K562 (cell line): ENCODE data around the gene TLR8. TPM values are rescaled to one million over a fixed set of nuclear protein-coding genes. Genes with fewer than 3 reads are reported as not detected.

Experiments used
- BCOR ChIP-seq: fragments of 450-650 bp; IDR thresholded peaks from 2 replicates; pipeline ENCODE4 v1.6.1; 2016
- DDX20 ChIP-seq: fragments of 450-650 bp; IDR thresholded peaks from 2 replicates; pipeline ENCODE4 v1.6.1; 2016; ENCODE audit warnings: missing genetic modification characterization, low read depth, mild to moderate bottlenecking, missing compliant biosample characterization, moderate library complexity
- FOXM1 ChIP-seq, 2 experiments: fragments of 450-650 bp in 1 of 2; sonication (generic) in 1 of 2; formaldehyde crosslinking in 1 of 2; IDR thresholded peaks; 2 replicates each; pipeline versions ENCODE4 v1.6.1 to v1.9.0; 2017 to 2022; ENCODE audit warnings: low read depth in 2 of 2, mild to moderate bottlenecking in 2 of 2, missing genetic modification reagents in 1 of 2, moderate library complexity in 1 of 2
- HCFC1 ChIP-seq: IDR thresholded peaks from 2 replicates; pipeline ENCODE4 v1.6.1; 2012; ENCODE audit warnings: low read depth, low read length, improper control_type of control experiment
- HLTF ChIP-seq: fragments of 450-650 bp; IDR thresholded peaks from 2 replicates; pipeline ENCODE4 v1.6.1; 2016
- HSF4 ChIP-seq: fragments of 250-450 bp; sonication (Bioruptor Pico); IDR thresholded peaks from 2 replicates; pipeline ENCODE4 v2.1.2; 2022; ENCODE audit warnings: mild to moderate bottlenecking, moderate library complexity, borderline replicate concordance
- JUN ChIP-seq, 2 experiments: sonication (generic) in 1 of 2; formaldehyde crosslinking in 1 of 2; IDR thresholded peaks; 2 replicates each; pipeline versions ENCODE4 v1.6.1 to v1.8.0; 2012 to 2022; ENCODE audit warnings: borderline replicate concordance in 2 of 2, mild to moderate bottlenecking in 2 of 2, improper control_type of control experiment in 1 of 2, low read depth in 1 of 2, low read length in 1 of 2, missing genetic modification reagents in 1 of 2
- KLF10 ChIP-seq: fragments of 250-450 bp; sonication (Bioruptor Pico); IDR thresholded peaks from 2 replicates; pipeline ENCODE4 v1.6.1; 2021; ENCODE audit warnings: matching md5 sums
- NFYB ChIP-seq: IDR thresholded peaks from 2 replicates; pipeline ENCODE4 v1.6.1; 2011; ENCODE audit warnings: mild to moderate bottlenecking, moderate library complexity; ENCODE audit not compliant: insufficient read length; ENCODE audit errors: extremely low read depth
- NR3C1 ChIP-seq: sonication (generic); formaldehyde crosslinking; IDR thresholded peaks from 2 replicates; pipeline ENCODE4 v1.8.1; 2022; ENCODE audit warnings: missing genetic modification reagents
- SAP30 ChIP-seq: fragments of 200-600 bp; sonication (generic); IDR thresholded peaks from 2 replicates; pipeline ENCODE4 v1.6.1; 2012; ENCODE audit warnings: borderline replicate concordance, low read depth, mild to moderate bottlenecking, moderate library complexity, low read length, control low read depth, inconsistent platforms; ENCODE audit not compliant: insufficient read depth, poor library complexity, severe bottlenecking
- SETDB1 ChIP-seq: IDR thresholded peaks from one replicate; pipeline ENCODE4 v1.6.1; 2012; ENCODE audit warnings: low read length, control low read depth, inconsistent platforms
- SMAD4 ChIP-seq: fragments of 250-450 bp; sonication (Bioruptor Pico); conservative IDR thresholded peaks from 2 replicates; pipeline ENCODE4 v1.8.0; 2021; ENCODE audit warnings: inconsistent platforms, mild to moderate bottlenecking, moderate library complexity
- SRSF3 ChIP-seq: fragments of 200-400 bp; formaldehyde crosslinking; IDR thresholded peaks from 2 replicates; pipeline ENCODE4 v1.6.1; 2016; ENCODE audit warnings: mild to moderate bottlenecking, low read length, moderate library complexity; ENCODE audit not compliant: insufficient read depth
- ZBTB1 ChIP-seq: sonication (generic); formaldehyde crosslinking; IDR thresholded peaks from 2 replicates; pipeline ENCODE4 v1.8.1; 2023; ENCODE audit warnings: missing genetic modification reagents, low read depth, mild to moderate bottlenecking, borderline replicate concordance
- ZKSCAN8 ChIP-seq: fragments of 200-800 bp; sonication (Bioruptor generic); IDR thresholded peaks from 2 replicates; pipeline ENCODE4 v1.6.1; 2016; ENCODE audit warnings: missing genetic modification characterization, missing compliant biosample characterization
- ZNF140 ChIP-seq: fragments of 250-450 bp; sonication (Bioruptor Pico); IDR thresholded peaks from 2 replicates; pipeline ENCODE4 v1.8.0; 2021; ENCODE audit warnings: moderate library complexity, mild to moderate bottlenecking, inconsistent platforms
- ZNF436 ChIP-seq: fragments of 250-450, 450-650 bp; sonication (Bioruptor Pico); formaldehyde crosslinking; IDR thresholded peaks from 2 replicates; pipeline ENCODE4 v1.7.0; 2020; ENCODE audit warnings: mild to moderate bottlenecking
- ZNF511 ChIP-seq: sonication (generic); formaldehyde crosslinking; IDR thresholded peaks from 2 replicates; pipeline ENCODE4 v1.8.0; 2022; ENCODE audit warnings: mild to moderate bottlenecking, missing genetic modification reagents
- ZNF668 ChIP-seq: fragments of 250-450 bp; sonication (Bioruptor Pico); IDR thresholded peaks from 2 replicates; pipeline ENCODE4 v1.8.0; 2022; ENCODE audit warnings: mild to moderate bottlenecking, inconsistent platforms
- ZSCAN29 ChIP-seq: fragments of 450-650 bp; IDR thresholded peaks from 2 replicates; pipeline ENCODE4 v1.6.1; 2017
- polyA plus RNA-seq, 8 experiments: library from polyadenylated mRNA; depleted of rRNA in 4 of 8; stranded (reverse) in 5 of 8; unstranded in 3 of 8; fragments of >200 nt; fragmentation: Nextera tagmentation in 2 of 8; fragmentation: Illumina TruSeq in 1 of 8; extraction: Ambion mirVana in 2 of 8; extraction: Trizol in 1 of 8; gene quantifications; 2 replicates each; pipeline versions ENCODE4 v1.2.1 to v1.2.3, GENCODE V29; 2011 to 2014; ENCODE audit warnings: inconsistent platforms in 1 of 8, missing spikeins in 1 of 8
- total RNA-seq, 7 experiments: library from RNA; depleted of rRNA in 6 of 7; stranded (reverse); fragments of >200 nt in 6 of 7; fragmentation: Illumina TruSeq in 2 of 7; extraction: Trizol in 2 of 7; gene quantifications; 2 replicates each; pipeline versions ENCODE4 v1.2.1 to v1.2.3, GENCODE V29; 2011 to 2021; ENCODE audit warnings: low replicate concordance in 1 of 7
- TF ChIP-seq, protein P1 (sequence below): sonication (generic); formaldehyde crosslinking; IDR thresholded peaks from 2 replicates; pipeline ENCODE4 v1.8.0; 2022; ENCODE audit warnings: missing genetic modification reagents, mild to moderate bottlenecking, borderline replicate concordance
- TF ChIP-seq, protein P2 (sequence below), 2 experiments: fragments of 450-650 bp in 1 of 2; sonication (generic) in 1 of 2; formaldehyde crosslinking; conservative IDR thresholded peaks; 2 replicates each; pipeline versions ENCODE4 v1.4.0 to v1.8.1; 2020 to 2022; ENCODE audit warnings: mild to moderate bottlenecking in 1 of 2, missing genetic modification reagents in 1 of 2

Gene TLR8
- total and polyA plus RNA-seq, 9 of the 15 experiments (the other 6 are each of a cell fraction or from before 2014, with no cell fraction given): not detected

DNA sequence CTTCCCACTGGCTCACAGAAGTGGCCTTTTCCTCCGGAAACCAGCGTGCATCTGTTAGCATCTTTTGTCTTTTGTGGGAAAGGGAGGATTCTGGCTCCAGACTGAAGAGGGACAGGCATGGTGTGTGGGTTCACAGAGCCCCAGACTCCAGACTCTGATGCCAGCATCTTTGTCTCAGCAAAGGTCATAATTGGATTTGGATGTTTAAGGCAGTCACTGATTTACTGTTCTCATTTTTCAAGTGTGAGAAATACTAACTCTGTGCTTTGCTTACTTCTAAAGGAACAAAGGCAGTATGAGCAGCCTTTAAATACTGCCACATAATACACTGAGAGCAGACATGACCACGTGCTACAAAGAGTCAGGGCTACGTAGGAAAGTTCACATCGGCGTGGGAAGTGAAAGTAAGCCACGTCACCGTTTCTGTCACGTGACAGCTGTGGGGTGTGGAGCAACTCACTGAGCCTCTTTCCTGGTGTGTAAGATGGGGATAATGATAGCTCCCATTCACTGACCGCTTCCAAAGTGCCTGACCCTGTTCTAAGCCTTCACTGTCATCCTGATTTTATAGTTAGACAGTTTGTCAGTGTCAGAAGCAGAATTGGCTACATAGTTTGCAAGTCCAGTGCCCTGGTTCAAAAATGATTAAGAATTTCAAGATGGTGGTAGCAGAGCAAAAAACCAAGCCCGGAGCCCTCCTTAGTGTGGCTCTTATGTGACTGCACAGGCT, 43.7 kb downstream of the TLR8 start (continued):
- TF ChIP-seq, protein P1, sequence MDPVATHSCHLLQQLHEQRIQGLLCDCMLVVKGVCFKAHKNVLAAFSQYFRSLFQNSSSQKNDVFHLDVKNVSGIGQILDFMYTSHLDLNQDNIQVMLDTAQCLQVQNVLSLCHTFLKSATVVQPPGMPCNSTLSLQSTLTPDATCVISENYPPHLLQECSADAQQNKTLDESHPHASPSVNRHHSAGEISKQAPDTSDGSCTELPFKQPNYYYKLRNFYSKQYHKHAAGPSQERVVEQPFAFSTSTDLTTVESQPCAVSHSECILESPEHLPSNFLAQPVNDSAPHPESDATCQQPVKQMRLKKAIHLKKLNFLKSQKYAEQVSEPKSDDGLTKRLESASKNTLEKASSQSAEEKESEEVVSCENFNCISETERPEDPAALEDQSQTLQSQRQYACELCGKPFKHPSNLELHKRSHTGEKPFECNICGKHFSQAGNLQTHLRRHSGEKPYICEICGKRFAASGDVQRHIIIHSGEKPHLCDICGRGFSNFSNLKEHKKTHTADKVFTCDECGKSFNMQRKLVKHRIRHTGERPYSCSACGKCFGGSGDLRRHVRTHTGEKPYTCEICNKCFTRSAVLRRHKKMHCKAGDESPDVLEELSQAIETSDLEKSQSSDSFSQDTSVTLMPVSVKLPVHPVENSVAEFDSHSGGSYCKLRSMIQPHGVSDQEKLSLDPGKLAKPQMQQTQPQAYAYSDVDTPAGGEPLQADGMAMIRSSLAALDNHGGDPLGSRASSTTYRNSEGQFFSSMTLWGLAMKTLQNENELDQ (CRISPR knock-in tag): no peak
- no peak for TF ChIP-seq ZNF140
- no peak for TF ChIP-seq HCFC1
- TF ChIP-seq FOXM1 (IDR thresholded peaks at IDR 0.05; ENCODE audit: low read depth): no peak
- no peak for TF ChIP-seq FOXM1 (CRISPR knock-in tag; IDR thresholded peaks at IDR 0.05; ENCODE audit: low read depth)
- TF ChIP-seq HSF4 (CRISPR knock-in tag): peak; percentile 70; the same call in 1 of the 2 replicates
- no peak for TF ChIP-seq NR3C1 (CRISPR knock-in tag)
- no peak for TF ChIP-seq ZNF436 (CRISPR knock-in tag)
- TF ChIP-seq HLTF: no peak
- TF ChIP-seq ZNF511 (CRISPR knock-in tag): no peak
- TF ChIP-seq SETDB1: no peak
- TF ChIP-seq ZSCAN29: no peak
- peak; percentile 51 for TF ChIP-seq JUN (IDR thresholded peaks at IDR 0.05; ENCODE audit: borderline replicate concordance, low read depth, low read length)
- no peak for TF ChIP-seq JUN (CRISPR knock-in tag; IDR thresholded peaks at IDR 0.05; ENCODE audit: borderline replicate concordance)
- TF ChIP-seq BCOR: no peak
- no peak for TF ChIP-seq DDX20 (tag)
- peak; percentile 76 for TF ChIP-seq ZKSCAN8 (CRISPR knock-in tag)
- no peak for TF ChIP-seq NFYB
- TF ChIP-seq, protein P2, sequence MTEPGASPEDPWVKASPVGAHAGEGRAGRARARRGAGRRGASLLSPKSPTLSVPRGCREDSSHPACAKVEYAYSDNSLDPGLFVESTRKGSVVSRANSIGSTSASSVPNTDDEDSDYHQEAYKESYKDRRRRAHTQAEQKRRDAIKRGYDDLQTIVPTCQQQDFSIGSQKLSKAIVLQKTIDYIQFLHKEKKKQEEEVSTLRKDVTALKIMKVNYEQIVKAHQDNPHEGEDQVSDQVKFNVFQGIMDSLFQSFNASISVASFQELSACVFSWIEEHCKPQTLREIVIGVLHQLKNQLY (CRISPR knock-in tag; conservative IDR thresholded peaks at IDR 0.05): no peak
- TF ChIP-seq KLF10 (CRISPR knock-in tag): no peak
- no peak for TF ChIP-seq ZBTB1
- no peak for TF ChIP-seq SRSF3
- no peak; the same call in 1 of the 2 replicates for TF ChIP-seq ZNF668 (CRISPR knock-in tag)
- TF ChIP-seq SMAD4 (CRISPR knock-in tag): peak; percentile 68
- TF ChIP-seq SAP30: no peak
